ENCODE results near the gene ATOH8.
"Not testable (repeated sequence)": the region's sequence is repeated elsewhere in the genome, so short reads cannot be mapped to it uniquely, and the experiment has no call there.

ATOH8 gene

DNA sequence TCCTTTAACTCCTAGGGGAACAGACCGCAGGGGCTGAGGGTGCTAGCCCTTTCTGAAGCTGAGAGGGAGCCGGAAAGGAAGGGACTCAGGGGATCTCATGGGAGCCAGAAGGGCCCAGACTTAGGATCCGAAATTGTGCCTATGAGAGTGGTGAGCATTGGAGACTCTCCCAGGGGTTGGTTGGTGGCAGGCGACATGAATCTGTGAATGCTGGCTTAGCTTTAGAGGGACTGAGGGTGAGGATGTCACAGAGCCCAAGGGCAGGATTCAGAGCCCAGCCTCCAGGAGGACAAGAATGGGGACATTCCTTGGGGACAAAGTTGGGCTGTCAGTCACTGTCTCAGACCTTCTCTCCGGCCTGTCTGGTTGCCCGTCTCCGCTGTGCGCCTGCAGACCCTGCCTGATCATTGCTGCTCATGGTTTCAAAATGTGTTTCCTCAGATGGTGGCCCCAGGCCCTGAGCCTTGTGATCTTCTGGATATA is 42.2 kb upstream of the ATOH8 start:
- H3K36me3 ChIP-seq = no peaks in the 10 kb centered on the region
- H3K27ac ChIP-seq = no peak overlapping the region
- DNase-seq = no peak
- H3K9me3 ChIP-seq (ENCODE audit: severe bottlenecking) = no peaks in the 10 kb centered on the region
- TF ChIP-seq, protein P1, sequence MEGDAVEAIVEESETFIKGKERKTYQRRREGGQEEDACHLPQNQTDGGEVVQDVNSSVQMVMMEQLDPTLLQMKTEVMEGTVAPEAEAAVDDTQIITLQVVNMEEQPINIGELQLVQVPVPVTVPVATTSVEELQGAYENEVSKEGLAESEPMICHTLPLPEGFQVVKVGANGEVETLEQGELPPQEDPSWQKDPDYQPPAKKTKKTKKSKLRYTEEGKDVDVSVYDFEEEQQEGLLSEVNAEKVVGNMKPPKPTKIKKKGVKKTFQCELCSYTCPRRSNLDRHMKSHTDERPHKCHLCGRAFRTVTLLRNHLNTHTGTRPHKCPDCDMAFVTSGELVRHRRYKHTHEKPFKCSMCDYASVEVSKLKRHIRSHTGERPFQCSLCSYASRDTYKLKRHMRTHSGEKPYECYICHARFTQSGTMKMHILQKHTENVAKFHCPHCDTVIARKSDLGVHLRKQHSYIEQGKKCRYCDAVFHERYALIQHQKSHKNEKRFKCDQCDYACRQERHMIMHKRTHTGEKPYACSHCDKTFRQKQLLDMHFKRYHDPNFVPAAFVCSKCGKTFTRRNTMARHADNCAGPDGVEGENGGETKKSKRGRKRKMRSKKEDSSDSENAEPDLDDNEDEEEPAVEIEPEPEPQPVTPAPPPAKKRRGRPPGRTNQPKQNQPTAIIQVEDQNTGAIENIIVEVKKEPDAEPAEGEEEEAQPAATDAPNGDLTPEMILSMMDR (IDR thresholded peaks at IDR 0.05; ENCODE audit: low read depth, low read length) = no peak
- H3K4me3 ChIP-seq (ENCODE audit: low read depth, low read length) = no peak overlapping the region
- no peaks in the 10 kb centered on the region for H3K27me3 ChIP-seq (ENCODE audit: insufficient read depth, low read depth, severe bottlenecking)

GRCh38 chr2:85712336-85712735 is 41.5 kb upstream of the ATOH8 start:
- TF ChIP-seq, protein P1 (IDR thresholded peaks at IDR 0.05; ENCODE audit: low read depth, low read length) = no peak
- Histone ChIP-seq H3K9me3 (ENCODE audit: severe bottlenecking) (no peaks in the 10 kb centered on the region), H3K27ac (no peak overlapping the region), H3K36me3 (no peaks in the 10 kb centered on the region), H3K4me3 (ENCODE audit: low read depth, low read length) (no peak overlapping the region), H3K27me3 (ENCODE audit: insufficient read depth, low read depth, severe bottlenecking) (no peaks in the 10 kb centered on the region)
- no peak for DNase-seq

DNA sequence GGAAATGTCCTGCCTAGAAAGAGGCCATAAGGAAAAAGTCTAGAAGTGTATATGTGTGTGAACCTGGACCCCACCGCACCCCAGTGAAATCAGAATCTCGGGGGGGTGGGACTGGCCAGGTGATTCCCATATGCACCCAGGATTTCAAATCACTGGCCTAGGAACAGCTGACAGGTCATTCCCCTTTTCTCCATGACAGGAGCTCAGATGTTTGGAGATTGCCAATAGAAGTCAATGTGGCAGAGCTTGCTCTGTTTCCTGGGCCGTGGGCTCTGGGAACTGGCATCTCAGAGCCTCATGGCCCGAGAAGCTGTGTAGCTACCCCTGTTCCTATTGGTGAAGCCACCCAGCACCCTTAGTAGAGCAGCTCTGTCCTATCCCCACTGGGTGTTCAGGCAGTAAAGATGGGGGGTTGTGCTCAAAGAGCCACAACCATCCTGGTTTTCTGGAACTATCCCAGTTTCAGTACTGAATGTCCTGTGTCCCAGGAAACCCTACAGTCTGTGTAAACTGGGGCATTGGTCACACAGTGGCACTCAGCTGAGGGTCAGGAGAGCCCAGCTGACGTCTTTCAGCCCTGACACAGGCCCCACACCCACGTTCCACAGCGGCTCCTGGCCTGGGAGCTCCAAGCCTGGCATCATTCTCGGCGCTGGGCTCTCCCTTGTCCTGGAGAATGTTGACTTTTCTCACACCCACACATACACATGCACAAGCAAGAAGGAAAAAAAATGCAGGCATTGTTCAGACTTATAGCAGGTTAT is 40.8 kb upstream of the ATOH8 start:
- Histone ChIP-seq H3K9me3 (ENCODE audit: severe bottlenecking) (no peaks in the 10 kb centered on the region), H3K27me3 (ENCODE audit: insufficient read depth, low read depth, severe bottlenecking) (no peaks in the 10 kb centered on the region), H3K36me3 (no peaks in the 10 kb centered on the region), H3K27ac (no peak overlapping the region), H3K4me3 (ENCODE audit: low read depth, low read length) (no peak overlapping the region)
- no peak for DNase-seq
- TF ChIP-seq, protein P1 (IDR thresholded peaks at IDR 0.05; ENCODE audit: low read depth, low read length) = no peak

DNA sequence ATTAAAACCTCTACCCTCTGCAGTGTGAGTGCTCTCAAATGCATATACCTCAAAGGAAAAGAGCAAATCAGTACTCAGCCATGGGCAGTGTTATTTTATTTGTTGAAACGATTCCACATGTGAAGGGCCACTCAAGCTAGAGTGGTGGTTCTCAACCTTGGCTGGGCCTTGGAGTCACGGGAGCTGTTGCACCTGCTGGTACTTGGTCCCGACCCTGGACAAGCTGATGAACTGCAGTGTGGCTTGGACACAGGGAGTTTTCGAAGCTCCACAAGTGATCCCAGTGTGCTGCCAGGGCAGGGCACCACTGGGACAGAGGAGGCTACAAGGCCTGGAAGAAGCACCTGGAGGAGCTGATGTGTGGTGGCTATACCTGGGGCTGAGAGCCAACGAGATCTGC is 40.0 kb upstream of the ATOH8 start:
- DNase-seq = no peak
- H3K27me3 ChIP-seq (ENCODE audit: insufficient read depth, low read depth, severe bottlenecking) = no peaks in the 10 kb centered on the region
- no peak overlapping the region for H3K27ac ChIP-seq
- H3K4me3 ChIP-seq (ENCODE audit: low read depth, low read length) = no peak overlapping the region
- TF ChIP-seq, protein P1 (IDR thresholded peaks at IDR 0.05; ENCODE audit: low read depth, low read length) = no peak
- no peaks in the 10 kb centered on the region for H3K9me3 ChIP-seq (ENCODE audit: severe bottlenecking)
- H3K36me3 ChIP-seq = no peaks in the 10 kb centered on the region

DNA sequence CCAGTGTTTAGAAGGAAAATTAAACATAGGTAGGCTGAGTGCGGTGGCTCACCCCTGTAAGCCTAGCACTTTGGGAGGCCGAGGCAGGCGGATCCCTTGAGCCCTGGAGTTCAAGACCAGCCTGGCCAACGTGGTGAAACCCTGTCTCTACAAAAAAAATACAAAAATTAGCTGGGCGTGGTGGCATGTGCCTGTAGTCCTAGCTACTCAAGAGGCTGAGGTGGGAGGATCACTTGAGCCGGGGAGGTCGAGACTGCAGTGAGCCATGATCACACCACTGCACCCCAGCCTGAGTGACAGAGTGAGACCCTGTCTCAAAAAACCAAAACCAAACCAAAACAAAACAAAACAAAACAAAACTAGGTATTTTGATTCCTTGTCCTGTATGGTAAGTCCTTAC is 39.4 kb upstream of the ATOH8 start:
- not testable (repeated sequence) for DNase-seq; H3K27me3 ChIP-seq (ENCODE audit: insufficient read depth, low read depth, severe bottlenecking); H3K9me3 ChIP-seq (ENCODE audit: severe bottlenecking); H3K36me3 ChIP-seq; H3K27ac ChIP-seq; H3K4me3 ChIP-seq (ENCODE audit: low read depth, low read length)

DNA sequence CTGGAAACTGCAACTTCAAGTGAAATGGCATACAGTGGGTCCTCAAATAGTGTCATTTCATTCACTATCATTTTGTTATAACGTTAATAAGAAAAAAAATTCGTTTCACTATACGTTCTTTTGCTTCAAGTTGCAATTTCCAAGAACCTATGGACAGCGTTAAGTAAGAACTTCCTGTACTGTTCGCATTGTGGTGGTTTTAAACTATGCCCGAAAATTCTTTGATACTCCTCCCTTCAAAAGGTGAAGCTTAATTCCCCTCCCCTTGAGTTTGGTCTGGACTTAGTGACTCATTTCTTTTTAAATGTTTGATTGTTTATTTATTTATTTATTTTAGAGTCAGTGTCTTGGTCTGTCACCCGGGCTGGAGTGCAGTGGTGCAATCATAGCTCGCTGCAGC is 39.0 kb upstream of the ATOH8 start:
- H3K9me3 ChIP-seq (ENCODE audit: severe bottlenecking) = no peaks in the 10 kb centered on the region
- no peaks in the 10 kb centered on the region for H3K27me3 ChIP-seq (ENCODE audit: insufficient read depth, low read depth, severe bottlenecking)
- DNase-seq = no peak
- no peaks in the 10 kb centered on the region for H3K36me3 ChIP-seq
- no peak overlapping the region for H3K27ac ChIP-seq
- no peak overlapping the region for H3K4me3 ChIP-seq (ENCODE audit: low read depth, low read length)
- TF ChIP-seq, protein P1 (IDR thresholded peaks at IDR 0.05; ENCODE audit: low read depth, low read length) = no peak

Measured in WERI-Rb-1 (cell line).